Kasumi-1 (cell line): ENCODE data around the gene TSPY2.
"Not testable (repeated sequence)": the region's sequence is repeated elsewhere in the genome, so short reads cannot be mapped to it uniquely, and the experiment has no call there.

Experiments
- DNase-seq, 2 experiments: peaks; one replicate each; lab custom pipeline; 2025; lab: John Stamatoyannopoulos, UW

The TSPY2 gene, protein sequence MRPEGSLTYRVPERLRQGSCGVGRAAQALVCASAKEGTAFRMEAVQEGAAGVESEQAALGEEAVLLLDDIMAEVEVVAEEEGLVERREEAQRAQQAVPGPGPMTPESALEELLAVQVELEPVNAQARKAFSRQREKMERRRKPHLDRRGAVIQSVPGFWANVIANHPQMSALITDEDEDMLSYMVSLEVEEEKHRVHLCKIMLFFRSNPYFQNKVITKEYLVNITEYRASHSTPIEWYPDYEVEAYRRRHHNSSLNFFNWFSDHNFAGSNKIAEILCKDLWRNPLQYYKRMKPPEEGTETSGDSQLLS

DNA sequence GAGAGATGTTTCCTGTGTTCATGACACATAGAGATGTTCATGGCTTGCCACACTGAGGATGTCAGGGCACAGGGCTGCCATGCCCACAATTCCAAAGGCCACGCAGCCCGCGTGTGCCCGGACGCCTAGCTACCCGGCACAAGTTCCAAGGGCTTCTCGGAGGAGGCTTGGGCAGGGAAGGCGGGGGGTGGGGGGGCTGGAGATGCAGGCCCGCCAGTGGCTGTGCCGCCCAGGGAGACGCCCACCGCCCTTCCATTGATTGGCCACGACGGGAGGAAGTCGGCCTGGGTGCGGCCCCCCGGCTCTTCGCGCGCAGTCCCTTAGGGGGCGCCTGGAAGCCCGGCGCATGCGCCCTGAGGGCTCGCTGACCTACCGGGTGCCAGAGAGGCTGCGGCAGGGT, at the start of gene TSPY2:
Gene TSPY2, plus strand, starts transcription at position 301 of the 400 bp plus-strand sequence. Its CDS starts 46 bp downstream, at position 347.
- DNase-seq, result not testable (repeated sequence)

DNA sequence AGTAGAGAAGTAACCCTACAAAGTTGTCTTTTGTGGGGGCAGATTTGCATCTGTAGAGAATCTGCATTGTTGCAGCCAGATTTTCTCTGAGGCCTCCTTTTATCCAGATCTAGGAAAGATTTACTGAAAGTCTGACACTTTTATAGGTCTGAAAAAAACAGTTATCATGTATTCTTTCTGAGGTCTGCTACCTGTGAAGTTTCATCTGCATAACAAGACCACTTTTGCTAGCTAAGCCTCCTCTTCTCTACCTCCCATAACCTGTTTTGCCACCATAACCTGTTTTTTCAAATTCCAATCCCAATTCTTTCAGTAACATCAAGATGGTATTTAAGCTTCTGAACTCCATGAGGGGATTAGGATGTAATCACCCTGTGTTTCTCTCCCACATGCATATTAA, 36.5 kb upstream of the TSPY2 start:
- not testable (repeated sequence) for DNase-seq

DNA sequence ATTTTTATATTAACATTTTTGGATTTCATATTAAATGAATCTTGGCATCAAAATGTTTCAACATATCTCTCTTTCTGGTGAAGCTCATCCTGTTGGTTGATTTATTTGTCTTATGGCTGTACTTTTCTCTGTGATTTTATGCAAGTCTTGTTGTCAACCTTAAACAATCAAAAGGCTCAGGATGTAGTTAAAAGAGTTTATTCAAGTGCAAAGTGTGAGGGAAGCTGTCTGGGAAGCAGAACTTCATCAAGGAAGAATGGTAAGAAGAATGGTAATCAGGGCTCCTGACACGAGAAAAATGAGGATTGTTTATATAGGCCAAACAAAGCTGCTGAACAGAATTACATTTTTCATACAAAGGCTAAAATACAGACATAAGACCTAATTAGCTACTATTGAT, 29.0 kb upstream of the TSPY2 start:
- not testable (repeated sequence) for DNase-seq

DNA sequence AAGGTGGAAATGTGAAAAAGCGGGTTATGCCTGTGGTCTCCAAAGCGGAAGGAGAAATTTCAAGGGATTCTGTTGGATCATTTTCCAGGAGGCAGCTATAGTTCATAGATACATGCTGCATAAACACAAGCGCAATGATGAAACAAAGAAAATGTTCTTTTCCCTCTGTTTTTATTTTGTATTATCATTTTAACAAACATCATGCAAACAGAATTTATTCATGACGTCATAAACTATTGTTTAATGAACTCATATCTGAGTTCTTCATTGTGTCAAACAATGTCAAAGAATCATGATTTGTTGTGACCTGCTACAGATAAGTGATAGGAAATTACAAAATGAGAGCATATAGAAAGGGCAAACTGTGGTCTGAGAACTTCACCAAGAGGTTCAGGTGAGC, 23.8 kb downstream of the TSPY2 start:
- DNase-seq, result not testable (repeated sequence)
